Middle frontal gyrus (tissue), 1 donor: ENCODE data around the gene SMYD5.
A peak's percentile ranks its signal among the peaks of the same experiment; 100 is the strongest.

Experiments
- DNase-seq: peaks from one replicate; pipeline ENCODE4 v3.0.0-alpha.2; 2015; ENCODE audit warnings: low spot score; ENCODE audit errors: extremely low spot score

The SMYD5 gene

DNA sequence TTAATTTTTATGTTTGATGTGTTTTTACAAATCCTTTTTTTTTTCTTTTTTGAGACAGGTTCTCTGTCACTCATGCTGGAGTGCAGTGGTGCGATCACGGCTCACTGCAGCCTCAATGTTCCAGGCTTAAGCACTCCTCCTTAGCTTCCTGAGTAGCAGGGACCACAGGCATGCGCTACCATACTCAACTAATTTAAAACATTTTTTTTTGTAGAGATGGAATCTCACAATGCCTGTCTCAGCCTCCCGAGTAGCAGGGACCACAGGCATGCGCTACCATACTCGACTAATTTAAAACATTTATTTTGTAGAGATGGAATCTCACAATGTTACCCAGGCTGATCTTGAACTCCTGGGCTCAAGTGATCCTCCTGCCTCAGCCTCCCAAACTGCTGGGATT is 8.4 kb upstream of the SMYD5 start:
- no peak for DNase-seq

DNA sequence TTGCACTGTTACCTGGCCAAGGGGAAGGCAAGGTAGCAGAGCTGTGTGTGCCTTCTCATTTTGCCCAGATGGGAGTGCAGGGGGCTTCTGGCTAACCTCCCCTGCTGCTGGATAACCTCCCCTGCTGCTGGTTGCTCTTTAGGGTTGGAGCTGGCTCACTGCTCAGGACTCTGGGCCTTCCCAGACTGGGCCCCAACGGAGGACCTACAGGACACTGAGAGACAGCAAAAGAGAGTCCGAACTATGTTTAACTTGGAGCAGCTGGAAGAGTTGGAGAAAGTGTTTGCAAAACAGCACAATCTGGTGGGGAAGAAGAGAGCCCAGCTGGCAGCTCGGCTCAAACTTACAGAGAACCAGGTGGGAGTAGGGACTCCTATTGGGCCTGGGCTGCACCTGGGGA is 5.8 kb upstream of the SMYD5 start:
- DNase-seq = no peak

DNA sequence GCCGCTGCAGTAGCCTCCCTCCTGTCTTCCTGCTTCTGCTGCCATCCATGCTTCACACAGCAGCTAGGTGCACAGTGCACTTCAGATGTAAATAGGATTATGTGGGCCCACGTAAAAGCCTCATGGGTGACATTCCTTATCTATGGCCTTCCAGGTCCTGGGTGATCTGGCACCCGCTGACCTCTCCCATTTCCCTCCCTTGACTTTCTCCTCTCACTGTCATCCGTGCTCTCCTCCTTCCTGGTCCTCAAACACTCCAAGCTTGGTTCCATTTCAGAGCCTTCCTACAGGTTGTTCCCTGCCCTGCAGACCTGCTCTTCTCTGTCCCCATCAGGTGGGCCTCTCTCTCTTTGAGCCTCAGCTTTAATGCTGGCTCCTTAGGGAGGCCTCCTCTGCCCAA is 4.0 kb upstream of the SMYD5 start:
- DNase-seq = no peak

DNA sequence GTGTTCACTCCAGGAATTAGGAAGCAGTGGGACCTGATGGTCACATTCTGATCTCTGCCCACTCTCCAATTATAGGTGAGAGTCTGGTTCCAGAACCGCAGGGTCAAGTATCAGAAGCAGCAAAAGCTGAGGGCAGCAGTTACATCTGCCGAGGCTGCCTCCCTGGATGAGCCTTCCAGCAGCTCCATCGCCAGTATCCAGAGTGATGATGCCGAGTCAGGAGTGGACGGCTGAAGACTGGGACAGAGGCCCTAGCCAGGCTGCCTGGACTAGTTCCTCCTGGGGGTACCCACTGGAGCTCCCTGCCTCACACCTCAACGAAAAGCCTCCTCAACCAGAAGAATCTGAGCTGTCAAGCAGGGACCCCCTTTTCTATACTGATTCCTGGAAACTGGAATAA is 3.3 kb upstream of the SMYD5 start:
- no peak for DNase-seq

DNA sequence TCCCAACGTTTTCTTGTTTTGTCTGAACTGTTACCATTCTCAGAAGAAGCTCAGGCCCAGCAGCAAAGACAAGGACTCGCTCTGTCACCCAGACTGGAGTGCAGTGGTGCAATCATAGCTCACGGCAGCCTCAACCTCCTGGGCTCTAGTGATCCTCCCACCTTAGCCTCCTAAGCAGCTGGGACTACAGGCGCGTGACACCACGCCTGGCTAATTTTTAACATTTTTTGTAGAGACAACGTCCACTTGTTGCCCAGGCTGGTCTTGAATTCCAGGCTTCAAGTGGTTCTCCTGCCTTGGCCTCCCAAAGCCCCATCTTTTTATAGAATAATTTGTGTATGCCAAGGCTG is 2.0 kb upstream of the SMYD5 start:
- no peak for DNase-seq

DNA sequence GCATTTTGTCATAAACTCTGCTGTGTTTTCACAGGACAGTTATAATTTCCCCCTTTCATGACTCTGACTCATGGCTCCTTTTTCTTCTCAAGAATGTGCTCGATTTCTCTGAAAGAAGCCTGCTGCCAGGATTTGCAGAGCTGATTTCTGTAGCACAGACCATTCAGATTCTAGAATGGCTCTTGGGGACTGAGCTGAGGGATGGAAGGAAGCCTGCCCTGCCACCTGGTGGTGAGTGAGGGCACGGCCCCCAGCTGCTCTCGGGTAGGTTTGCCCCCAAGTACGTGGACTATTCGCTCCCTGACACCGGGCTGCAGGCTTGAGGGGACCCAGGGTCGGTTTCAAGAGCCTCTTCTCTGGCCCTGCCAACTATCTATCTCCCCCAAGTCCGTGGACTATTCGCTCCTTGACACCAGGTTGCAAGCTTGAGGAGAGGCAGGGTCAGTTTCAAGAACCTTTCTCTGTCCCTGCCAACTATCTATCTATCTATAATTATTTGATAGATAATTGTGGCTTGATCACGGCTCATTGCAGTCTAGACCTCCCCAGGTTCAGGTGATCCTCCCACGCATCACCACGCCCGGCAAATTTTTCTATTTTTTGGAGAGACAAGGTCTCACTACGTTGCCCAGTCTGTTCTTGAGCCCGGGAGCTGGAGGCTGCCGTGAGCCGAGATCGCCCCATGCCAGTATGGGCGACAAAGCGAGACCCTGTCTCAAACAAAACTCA is 1.4 kb upstream of the SMYD5 start:
- peak; percentile 34 for DNase-seq

DNA sequence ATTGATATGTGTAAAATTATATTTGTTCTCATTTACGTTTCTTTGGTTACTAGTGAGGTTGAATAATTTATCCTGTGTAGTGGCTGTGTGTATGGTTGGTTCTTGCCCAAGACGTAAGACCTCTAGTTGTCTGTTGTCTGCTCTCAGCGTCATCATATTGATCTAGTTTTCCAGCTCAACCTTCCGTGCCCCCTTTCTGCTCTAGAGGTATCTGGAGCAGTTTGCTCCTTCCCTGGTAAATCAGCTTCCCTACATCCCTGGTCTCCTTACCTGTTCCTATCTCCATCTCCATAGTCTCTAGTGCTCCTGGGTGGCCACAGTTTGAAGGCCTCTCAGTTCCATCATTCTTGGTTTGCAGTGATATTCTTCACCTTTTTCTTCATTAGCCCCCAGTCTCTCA is 1.2 kb downstream of the SMYD5 start:
- DNase-seq = no peak

DNA sequence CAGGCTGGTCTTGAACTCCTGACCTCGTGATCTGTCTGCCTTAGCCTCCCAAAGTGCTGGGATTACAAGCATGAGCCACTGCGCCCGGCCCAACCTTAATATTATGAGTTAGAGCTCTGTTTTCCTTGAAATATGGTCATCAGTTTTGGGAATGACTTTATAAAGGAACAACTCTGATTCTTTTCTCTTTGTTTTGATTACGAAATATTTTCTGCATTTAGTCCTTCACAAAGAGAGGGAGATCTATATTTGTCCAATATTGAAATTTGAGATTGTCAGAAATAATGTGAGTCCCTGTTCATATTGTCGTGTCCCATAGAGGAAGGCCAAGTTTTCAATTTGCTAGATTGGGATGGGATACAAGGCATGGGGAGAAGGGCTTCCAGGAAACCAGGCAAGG is 3.1 kb downstream of the SMYD5 start:
- no peak for DNase-seq

DNA sequence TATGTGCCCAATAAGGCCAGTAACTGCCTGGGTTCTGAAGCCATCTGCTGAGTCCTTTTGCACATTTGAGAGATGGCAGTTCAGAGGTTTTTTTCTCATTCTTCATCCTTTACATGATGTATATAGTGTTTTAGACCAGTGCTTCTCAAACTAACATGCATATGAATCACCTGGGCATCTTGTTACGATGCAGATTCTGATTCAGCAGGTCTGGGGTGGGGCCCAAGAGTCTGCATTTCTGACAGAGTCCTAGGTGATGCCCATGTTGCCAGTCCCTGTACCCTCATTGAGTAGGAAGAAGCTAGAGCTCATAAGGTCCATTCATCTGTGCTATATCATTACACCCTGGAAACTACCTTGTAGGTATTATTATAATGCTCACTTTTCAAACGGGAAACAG is 3.8 kb downstream of the SMYD5 start:
- no peak for DNase-seq

DNA sequence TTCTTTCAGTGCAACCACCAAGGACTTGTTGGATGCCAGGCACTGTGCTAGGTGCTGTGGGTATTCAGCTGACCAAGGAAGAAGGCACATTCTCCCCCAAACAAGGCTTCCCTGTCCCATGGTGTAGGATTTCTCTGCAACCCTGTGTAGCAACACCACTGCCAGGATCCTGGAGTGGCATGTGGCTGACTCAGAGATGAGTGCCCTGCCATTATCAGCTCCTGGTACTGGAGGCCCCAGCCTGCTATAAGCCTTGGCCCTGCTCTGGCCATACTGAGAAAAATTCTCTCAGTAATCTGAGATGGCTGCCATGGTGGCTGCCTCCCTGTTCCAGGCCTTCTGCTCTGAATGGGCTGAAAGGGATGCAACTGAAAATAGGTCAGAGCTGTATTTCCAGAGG is 4.3 kb downstream of the SMYD5 start:
- no peak for DNase-seq

DNA sequence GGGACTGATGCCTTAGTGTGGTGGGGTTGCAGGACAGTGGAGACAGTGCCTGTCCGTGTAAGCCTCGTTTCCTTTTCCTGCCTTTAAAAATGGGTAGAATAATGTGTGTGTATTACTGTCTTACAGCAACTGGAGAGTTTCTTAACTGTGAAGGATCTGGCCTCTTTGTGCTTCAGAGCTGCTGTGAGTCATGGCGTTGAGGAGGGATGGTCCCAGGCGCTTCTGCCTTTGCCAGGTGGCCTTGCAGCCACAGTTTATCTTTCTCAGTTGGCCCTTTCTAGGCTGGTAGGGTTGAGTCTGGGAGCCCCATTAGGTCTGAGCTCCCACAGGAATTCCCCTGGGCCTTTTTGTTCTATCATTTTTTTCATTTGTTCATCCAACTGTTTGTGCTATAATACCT is 9.8 kb downstream of the SMYD5 start:
- DNase-seq = no peak

DNA sequence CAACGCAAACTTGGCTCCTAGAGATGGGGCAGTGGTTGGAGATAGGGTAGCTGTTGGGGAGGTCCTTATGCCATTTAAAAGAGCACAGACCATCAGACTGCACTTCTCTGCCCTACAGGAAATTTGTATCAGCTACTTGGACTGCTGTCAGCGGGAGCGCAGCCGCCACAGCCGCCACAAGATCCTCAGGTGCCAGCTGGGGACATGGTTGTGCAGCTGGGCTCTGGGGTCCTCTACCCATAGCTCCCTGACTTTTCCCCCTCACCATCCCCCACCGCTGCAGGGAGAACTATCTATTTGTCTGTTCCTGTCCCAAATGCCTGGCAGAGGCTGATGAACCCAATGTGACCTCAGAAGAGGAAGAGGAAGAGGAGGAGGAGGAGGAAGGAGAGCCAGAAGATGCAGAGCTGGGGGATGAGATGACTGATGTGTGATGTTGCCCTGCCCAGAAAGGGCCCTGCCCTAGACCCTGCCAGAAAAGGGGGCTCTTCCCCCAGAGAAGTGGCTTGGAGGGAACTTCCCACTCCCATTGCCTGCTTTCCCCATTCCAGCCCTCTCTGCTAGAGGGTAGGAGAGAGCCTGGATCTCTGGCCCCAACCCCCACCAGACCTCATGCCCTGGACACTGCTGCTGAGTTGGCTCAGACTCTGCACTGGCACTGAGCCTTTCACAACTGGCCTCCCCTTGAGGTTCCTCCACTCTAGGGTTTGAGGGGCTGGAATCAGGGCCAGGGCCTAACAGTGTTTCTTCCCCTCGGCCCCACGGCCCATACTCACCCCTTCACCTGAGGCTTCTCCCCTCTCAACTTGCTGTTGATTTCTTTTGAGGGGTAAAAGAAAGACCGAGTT is 11.7 kb downstream of the SMYD5 start:
- DNase-seq = no peak

DNA sequence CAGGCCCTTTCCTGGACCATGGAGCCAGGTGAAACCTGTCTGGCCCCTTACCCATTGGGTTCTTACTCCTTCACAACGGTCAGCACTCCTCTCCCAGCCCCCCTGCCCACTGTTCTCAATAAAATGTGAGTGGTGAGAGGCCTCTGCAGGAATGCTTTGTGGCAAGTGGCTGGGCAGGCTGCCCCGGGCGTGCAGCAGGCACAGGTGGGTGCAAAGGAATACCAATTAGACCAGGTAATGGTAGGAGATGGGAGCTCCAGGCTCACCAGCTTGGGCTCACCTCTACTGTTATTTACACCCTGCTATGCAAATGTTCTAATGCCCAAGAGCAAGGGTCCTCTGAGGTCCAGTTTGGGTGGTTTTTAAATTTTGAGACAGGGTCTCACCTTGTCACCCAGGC is 13.0 kb downstream of the SMYD5 start:
- no peak for DNase-seq

DNA sequence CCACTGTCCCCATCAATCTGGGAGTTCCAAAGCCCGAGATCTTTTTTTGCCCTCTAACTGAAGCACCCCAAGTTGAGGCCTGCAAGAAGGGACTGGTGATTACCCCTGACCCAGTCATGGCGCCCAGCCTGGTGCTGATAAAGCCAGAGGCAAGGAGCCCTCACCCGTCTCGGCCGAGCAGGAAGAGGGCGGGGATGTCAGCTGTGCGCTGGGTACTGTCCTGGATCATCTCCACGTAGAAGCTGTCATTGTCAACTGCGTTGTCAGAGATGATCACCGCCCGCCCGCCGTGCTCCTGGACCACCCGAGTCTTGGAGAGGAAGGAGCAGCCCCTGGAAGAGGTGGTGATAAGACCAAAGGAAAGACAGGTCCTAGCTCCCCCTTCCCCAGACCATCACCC is 14.6 kb downstream of the SMYD5 start:
- DNase-seq = no peak

DNA sequence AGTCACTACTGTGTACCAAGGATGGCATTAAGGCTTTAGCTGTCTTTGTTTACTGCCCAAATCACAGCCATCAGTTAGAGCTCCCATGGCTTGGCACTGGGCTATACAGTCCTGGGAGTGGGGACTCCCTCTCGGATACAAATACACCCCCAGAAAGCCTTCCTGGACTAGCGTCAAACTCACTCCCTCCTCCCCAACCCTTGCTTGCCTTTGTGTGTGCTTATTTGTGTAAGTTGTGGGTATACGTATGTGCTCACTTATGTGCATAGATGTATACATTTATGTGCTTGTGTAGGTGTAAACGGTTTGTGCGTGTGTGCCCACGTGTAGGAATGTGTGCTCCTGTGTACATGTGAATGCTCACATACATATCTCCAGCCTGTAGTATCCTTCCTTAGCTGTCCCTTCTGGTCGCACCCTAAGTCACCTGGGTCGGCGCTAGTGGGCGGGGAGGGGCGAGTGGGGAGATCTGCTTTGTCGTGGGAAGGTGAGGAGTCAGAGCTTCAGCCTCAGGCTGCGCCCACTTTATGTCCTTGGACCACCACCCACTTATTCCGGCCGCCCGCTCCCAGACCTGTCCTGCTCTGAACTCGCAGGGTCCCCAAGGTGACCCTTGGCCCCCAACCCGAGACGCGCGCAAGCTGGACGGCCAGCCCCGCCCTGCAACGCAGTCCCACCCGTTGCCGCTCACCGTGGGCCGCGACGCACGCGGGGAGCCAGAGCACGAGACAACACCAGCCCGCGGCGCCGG is 18.5 kb downstream of the SMYD5 start:
- DNase-seq = no peak

DNA sequence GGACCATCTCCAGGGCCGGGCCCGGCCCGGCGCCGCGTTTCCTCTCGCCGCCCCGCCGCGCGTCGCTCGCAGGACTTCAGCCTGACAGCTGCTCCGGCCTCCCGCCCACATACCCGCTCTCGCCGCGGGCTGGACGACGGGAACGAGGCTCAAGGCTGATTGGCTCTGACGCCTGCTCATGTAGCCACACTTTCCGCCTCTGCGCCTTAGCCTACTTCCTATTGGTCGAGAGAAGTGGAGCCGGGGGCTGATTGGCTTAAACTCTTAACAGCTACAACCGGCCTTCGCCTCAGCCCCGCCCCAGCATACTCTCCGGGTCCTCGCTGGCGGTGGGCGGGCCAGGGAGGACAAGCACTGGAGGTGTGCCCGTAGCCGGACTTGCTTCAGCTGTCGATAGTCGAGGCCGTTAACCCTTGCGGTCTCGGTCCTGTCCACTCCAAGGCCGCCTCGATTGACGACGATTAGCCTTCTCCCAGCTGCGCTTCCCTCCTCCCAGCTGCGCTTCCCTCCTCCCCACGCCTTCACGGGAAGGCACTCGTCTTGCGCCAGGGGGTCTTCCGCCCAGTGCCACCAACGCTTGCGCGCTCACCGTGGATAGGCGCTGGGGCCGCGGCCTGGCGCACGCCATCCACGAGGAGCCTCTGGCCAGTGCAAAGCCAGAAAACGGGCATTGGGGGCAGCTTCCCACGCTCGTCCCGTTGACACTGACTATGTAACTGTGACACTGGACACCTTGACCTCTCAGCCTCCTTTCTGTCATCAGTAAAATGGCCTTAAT is 19.3 kb downstream of the SMYD5 start, which contains the start of gene PRADC1:
Gene PRADC1 (minus strand): TSS at position 86 of the 778 bp plus-strand sequence. CDS start 79 bp downstream, at position 7.
- DNase-seq = peak; percentile 99

DNA sequence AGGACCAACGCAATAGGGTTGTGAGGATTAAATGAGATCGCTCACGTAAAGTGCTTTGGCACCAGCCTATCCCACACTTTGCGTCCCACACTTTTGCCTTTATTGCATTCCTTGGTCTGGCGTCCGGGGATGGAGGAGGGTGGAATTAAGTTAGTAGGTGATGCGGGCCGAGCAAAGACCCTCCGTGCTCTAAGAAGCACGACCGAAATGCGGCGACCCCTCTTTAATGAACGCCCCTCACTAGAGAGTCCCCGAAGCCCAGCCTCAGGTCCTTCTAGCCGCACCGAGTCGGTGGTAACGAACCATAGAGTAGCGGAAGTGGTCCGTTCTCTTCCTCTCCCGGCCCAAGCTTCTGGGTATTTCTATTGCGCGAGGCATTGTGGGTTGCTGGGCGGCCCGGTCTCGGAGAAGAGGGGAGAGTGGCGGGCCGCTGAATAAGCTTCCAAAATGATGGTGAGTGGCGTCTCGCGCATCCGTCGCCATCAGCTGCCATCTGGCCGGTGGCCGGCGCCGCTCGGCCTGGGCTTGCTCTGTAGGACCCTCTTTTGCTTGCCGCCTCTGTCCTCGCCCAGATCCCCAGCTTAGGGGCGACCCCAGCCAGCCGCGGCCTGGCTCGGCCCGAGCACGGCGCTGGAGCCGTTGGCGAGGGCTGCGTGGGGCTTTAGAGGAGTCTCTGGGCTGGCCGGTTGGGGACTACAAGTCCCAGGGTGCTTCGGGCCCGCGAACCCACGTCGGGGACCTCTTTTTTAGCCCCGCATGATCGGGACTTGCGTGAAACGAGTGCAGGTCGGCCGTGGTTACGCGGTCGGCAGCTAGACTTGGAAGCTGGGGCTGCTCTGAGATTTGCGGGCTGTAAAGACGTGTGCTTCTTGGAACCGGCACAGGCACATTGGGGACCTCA is 20.1 kb downstream of the SMYD5 start, which contains the start of gene CCT7:
Gene CCT7 (plus strand): TSS at position 377 of the 901 bp plus-strand sequence. CDS start 71 bp downstream, at position 448.
- peak; percentile 92 for DNase-seq

DNA sequence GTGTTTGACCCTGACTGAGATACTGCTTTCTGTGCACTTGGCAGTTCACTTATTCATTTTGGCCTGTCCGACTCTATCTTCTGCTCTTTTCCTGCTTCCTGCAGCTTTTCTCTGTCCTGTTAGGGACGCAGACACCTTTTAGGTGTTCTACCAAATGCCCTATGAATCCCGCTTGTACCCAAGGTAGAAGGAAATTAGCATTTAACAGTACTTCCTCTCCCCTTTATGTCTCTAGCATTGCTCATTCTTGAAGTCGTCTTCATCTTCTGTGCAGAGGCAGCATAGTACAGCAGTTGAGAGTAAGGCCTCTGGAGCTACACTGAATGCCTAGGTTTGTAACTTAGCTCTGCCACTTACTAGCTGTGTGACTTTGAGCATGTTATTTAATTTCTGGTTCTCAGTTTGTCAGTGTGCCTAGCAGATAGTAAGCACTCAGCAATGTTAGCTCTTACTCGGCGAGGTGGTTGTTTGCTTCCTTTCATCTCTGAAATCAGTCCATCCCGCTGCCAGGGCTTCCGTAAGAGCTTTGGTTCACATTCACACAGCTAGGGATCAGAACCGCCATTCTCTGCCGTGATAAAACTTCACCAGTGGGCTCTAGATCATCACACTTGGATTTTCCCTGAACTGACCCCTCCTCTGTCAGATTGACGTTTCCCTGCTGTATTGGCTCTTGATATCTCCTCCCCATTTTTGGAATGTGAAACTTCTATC is 21.4 kb downstream of the SMYD5 start:
- DNase-seq = no peak

DNA sequence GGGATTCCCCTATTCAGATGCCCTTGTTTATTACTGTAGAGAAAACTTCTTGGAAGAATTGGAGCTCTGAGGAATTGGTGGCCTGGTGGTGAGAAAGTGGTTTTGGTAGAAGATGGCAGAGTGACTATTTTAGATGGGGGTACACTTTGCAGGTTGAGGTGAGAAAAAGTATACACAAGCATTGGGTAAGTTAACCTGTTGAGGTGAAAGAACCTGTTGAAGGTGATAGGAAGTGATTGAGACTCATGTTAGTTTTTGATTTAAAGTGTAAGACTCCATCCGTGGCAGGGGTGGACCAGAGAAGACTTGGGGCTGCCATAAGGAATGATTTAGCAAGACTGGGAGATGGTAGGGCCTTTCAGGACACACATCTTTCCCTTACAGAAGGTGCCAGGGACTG is 23.1 kb downstream of the SMYD5 start:
- no peak for DNase-seq

DNA sequence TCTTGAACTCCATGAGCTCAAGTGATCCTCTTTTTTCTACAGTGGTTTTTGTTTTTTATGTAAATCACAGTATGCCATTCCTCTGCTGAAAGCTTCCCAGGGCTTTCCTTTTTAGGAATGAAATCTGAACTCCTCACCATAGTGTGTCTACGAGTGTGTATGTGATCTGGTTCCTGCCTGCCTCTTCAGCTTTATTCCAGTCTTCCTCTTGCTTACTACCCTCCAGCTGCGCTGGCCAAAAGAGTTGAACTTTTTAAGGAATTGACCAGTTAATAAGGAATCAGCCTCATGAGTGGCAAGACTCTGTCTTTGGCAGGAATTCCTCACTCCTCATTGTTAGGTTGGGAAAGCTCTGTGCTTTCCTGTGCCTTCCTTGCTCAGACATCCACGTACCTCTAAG is 24.1 kb downstream of the SMYD5 start:
- DNase-seq = no peak
